Nephron (organoid): ENCODE measurements around the gene EMP1.

Experiments used
- H3K27ac Mint-ChIP-seq, 3 experiments: 2 replicates each; pipeline ENCODE4 v1.8.0; 2020; ENCODE audit warnings: mixed read lengths in 3 of 3, mild to moderate bottlenecking in 2 of 3, moderate library complexity in 1 of 3
- H3K27me3 Mint-ChIP-seq: 2 replicates; pipeline ENCODE4 v1.8.0; 2021; ENCODE audit warnings: low read depth, mild to moderate bottlenecking, moderate library complexity, mixed read lengths
- H3K36me3 Mint-ChIP-seq: 2 replicates; pipeline ENCODE4 v1.8.0; 2020; ENCODE audit warnings: low read depth, mixed read lengths
- H3K4me1 Mint-ChIP-seq: 2 replicates; pipeline ENCODE4 v1.8.0; 2020; ENCODE audit warnings: mixed read lengths
- H3K4me3 Mint-ChIP-seq, 3 experiments: 2 replicates each; pipeline ENCODE4 v1.8.0; 2020; ENCODE audit warnings: mild to moderate bottlenecking in 3 of 3, mixed read lengths in 3 of 3, moderate library complexity in 2 of 3
- H3K9me3 Mint-ChIP-seq: 2 replicates; pipeline ENCODE4 v1.8.0; 2020; ENCODE audit warnings: mixed read lengths
- CTCF ChIP-seq, 3 experiments: fragments of 200-600 bp; sonication (generic); IDR thresholded peaks; one replicate each; pipeline ENCODE4 v1.5.0; 2021; ENCODE audit warnings: antibody characterized with exemption in 3 of 3; ENCODE audit not compliant: unreplicated experiment in 3 of 3

EMP1 gene

DNA sequence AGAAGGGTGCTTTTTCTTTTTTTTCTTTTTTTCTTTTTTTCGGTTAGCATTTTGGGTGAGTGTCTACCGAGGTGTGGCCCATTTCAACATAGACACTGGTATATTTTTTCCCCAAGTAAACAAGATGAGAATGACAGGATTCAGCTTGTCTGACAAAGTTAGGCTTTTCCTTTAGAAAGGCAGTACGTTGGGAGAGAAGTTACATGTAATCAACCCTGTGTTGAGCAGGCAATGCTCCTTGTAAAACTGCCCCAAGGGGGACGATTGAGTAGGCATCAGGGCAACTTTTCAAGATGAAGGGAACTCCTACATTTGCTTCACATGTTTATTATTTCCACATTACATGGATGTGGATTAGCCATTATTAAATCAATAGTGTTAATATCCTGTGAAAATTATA lies 1.7 kb downstream of the EMP1 start:
- Mint-ChIP-seq H3K27me3 (peaks cover 8% of the 10 kb centered on the region), H3K27ac (peak overlapping the region; percentile 66 to 99 (median 97)), H3K4me3 (peak overlapping the region in 2 of 3 experiments; percentile 71 to 84), H3K9me3 (no peaks in the 10 kb centered on the region), H3K36me3 (no peaks in the 10 kb centered on the region), H3K4me1 (peaks cover 99% of the 10 kb centered on the region)
- no peak for TF ChIP-seq CTCF (IDR thresholded peaks at IDR 0.05; ENCODE audit: unreplicated experiment in 3 of 3)

DNA sequence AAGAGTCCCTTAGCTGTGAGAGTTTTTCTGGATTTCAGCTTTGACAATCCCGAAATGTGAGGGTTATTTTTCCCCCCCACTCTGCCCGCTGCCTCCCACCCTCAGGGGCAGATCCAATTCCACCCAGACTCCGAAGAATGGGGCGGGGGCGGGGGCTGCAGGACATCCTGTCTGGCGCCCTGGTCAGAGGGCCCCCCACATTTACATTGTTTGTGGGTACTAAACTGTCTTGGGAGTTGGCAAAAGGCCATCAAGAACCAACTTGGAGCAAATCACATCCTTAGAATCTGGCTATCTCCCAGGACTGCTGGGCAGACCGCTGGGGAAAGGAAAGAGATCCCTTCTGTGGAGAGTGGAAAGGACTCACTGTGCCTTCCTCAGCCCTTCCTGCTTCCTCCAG lies 2.4 kb downstream of the EMP1 start:
- Mint-ChIP-seq H3K9me3 (no peaks in the 10 kb centered on the region), H3K27me3 (peaks cover 8% of the 10 kb centered on the region), H3K27ac (peak overlapping the region in 2 of 3 experiments; percentile 97 to 99), H3K36me3 (no peaks in the 10 kb centered on the region), H3K4me1 (peaks cover 99% of the 10 kb centered on the region), H3K4me3 (peak overlapping the region in 2 of 3 experiments; percentile 13 to 84)
- TF ChIP-seq CTCF (IDR thresholded peaks at IDR 0.05; ENCODE audit: unreplicated experiment in 3 of 3) = no peak

GRCh38 chr12:13199592-13199991 lies 3.1 kb downstream of the EMP1 start:
- H3K27me3 Mint-ChIP-seq = peaks cover 14% of the 10 kb centered on the region
- H3K4me1 Mint-ChIP-seq = peaks cover 99% of the 10 kb centered on the region
- no peaks in the 10 kb centered on the region for H3K36me3 Mint-ChIP-seq
- peak overlapping the region in 2 of 3 experiments; percentile 97 to 99 for H3K27ac Mint-ChIP-seq
- TF ChIP-seq CTCF (IDR thresholded peaks at IDR 0.05; ENCODE audit: unreplicated experiment in 3 of 3) = no peak
- no peaks in the 10 kb centered on the region for H3K9me3 Mint-ChIP-seq
- peak overlapping the region in 2 of 3 experiments; percentile 16 to 84 for H3K4me3 Mint-ChIP-seq

DNA sequence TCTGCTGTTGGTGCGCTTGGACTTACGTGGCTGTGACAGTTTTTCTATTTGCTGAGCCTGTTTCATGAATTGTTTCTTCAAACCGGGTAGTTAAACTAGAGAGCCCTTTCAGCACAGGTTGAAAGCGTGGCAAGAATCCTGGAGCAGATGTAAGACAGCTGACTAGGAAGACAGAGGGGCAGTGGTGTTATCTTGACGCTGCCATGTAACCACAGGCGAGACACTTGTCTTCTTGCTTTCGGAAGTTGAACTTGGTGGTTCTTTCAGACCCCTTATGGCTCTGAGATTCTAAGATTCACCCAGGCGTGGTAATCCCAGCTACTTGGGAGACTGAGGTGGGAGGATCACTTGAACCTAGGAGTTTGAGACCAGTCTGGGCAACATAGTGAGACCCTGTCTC lies 4.3 kb downstream of the EMP1 start:
- peaks cover 97% of the 10 kb centered on the region for H3K4me1 Mint-ChIP-seq
- H3K36me3 Mint-ChIP-seq = no peaks in the 10 kb centered on the region
- no peaks in the 10 kb centered on the region for H3K9me3 Mint-ChIP-seq
- peak overlapping the region in 2 of 3 experiments; percentile 97 to 99 for H3K27ac Mint-ChIP-seq
- H3K27me3 Mint-ChIP-seq = peaks cover 14% of the 10 kb centered on the region
- peak overlapping the region in 1 of 3 experiments; percentile 64 for H3K4me3 Mint-ChIP-seq
- TF ChIP-seq CTCF (IDR thresholded peaks at IDR 0.05; ENCODE audit: unreplicated experiment in 3 of 3) = no peak

DNA sequence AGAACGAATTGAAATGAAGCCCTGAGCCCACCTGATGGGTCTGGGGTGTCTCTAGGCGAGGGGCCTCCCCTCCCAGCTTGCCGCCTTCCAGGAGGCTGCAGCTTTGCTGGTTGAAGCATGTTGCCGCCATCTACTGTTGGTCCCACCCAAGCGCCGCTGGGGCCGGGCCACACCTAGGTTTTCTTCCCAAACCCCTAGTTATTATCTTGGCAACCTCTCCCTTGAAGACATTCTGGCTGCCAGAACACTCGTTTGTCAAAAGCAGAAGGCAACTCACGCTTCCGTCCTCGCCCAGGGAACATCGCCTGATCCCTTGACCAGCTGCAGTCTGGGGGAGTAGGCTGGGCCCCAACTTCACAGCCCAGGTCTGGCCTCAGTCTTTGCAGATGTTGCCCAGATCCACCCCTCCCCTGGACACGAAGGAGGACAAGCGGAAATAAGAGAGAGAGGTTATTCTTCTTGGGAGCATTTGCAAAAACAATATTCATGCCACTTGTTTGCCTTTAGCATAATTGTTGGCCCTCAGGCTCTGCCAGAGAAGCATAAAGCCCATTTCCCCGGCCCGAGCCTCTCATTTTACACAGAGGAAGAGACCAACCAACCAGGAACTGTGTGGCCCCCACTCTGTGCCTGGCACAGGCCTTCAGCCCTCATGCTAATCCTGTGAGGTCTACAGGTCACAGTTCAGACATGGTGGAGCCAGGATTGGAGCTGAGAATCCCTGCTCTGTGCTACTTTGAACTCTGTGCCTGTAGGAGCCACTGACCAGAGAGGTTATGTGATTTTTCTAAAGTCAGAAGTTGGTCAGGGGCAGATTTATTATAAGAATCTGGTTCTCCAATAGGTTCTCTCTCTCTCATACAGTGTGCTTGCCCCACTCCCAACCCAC lies 6.8 kb downstream of the EMP1 start:
- H3K9me3 Mint-ChIP-seq = no peaks in the 10 kb centered on the region
- H3K36me3 Mint-ChIP-seq = no peaks in the 10 kb centered on the region
- peak in 1 of 3 experiments; percentile 31 for TF ChIP-seq CTCF (IDR thresholded peaks at IDR 0.05; ENCODE audit: unreplicated experiment in 3 of 3)
- H3K27me3 Mint-ChIP-seq = peaks cover 14% of the 10 kb centered on the region
- peak overlapping the region in 1 of 3 experiments; percentile 59 for H3K4me3 Mint-ChIP-seq
- H3K4me1 Mint-ChIP-seq = peaks cover 92% of the 10 kb centered on the region
- H3K27ac Mint-ChIP-seq = peak overlapping the region in 2 of 3 experiments; percentile 85 to 99
